SH-SY5Y (cell line): Measurements from ENCODE around the gene GMDS.

ENCODE experiments used
- GATA2 ChIP-seq: IDR thresholded peaks from 2 replicates; pipeline ENCODE4 v1.6.1; 2011; ENCODE audit warnings: mild to moderate bottlenecking, low read depth, low read length
- GATA3 ChIP-seq: IDR thresholded peaks from 2 replicates; pipeline ENCODE4 v1.6.1; 2011; ENCODE audit warnings: low read depth, mild to moderate bottlenecking, low read length, moderate library complexity

- TF ChIP-seq GATA2: no peak
- TF ChIP-seq GATA3: no peak
These were observed 644.0 kb downstream of the GMDS start for GRCh38 chr6:1601158-1602048.
